SW480 (cell line): ENCODE data around the gene CAPN1.

Source experiments
- DNase-seq: peaks from one replicate; pipeline ENCODE4 v3.0.0-alpha.2; 2016; ENCODE audit warnings: low spot score

CAPN1 gene

DNA sequence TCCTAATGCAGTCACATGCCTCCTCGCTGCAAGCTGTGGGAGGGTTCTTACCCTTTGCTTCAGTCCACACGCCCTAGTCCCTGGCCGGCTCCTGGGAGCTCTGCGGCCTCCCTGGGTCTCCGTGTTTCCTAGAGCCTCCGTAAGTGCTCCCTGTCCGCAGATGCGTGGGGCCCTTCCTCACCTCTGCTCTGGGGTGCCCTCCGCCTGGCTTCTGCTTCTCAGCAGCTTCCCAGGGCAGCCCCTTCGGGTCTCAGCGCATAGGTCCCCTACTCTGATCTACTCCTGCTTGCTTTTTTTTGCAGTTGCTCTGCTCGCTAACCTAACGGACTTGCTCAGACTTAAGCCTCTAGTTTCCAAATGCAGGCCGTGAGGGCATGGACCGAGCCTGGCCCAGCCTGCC is 22.4 kb downstream of the CAPN1 start:
- no peak for DNase-seq

DNA sequence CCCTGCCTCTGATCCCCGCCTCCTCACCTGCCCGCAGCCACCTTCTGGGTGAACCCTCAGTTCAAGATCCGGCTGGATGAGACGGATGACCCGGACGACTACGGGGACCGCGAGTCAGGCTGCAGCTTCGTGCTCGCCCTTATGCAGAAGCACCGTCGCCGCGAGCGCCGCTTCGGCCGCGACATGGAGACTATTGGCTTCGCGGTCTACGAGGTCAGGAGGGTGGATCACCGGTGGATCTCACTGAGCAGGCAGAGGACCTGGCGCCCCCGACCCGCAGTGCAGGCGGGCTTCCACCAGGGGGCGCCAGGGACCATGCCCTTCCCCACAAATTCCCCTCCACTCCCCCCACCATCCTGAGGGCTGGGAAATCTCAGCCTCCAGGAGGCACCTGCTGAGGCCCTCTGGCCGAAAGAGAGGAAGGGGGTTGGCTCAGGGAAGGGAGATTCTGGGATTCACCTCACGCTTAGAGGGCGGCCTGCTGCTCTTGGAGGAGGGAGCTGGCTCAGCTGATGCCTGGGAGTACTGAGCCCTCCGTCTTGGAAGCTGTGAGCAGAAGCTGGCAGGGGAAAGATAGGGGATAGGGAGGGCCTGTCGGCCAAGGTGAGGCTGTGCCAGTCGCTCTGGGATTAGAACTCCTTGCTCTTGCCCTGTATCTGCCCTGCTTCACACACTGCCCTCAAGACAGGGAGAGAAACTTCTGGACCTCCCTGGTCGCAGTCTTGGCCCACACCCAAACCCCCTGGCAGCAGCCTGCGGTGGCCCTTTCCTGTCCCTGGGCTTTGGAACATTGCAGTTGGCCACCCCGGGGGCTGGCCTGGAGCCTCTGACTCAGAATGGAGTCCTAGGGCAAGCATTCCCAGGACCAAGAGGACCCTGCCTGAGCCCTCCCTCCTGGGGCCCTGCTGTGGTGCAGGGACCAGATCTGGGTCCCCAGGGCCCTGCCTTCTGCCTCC is 23.2 kb downstream of the CAPN1 start:
- DNase-seq: no peak

DNA sequence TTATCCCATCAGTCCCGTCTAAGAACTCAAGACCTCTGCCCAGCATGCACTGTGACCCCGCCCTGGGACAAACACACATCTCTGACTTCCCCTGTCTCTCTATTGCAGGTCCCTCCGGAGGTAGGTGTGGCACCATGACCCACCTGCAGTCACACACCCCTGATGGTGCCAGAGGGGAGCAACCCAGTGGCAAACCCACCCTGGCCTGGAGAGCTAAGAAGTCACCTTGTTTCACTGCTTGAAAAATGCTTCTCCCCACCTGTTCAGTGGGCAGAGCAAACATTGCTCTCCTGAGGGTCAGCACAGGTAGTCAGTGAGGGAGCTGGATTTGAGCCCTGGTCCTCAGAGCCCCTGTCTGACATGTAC is 23.9 kb downstream of the CAPN1 start:
- DNase-seq: no peak

GRCh38 chr11:65206441-65206841 is 24.7 kb downstream of the CAPN1 start:
- no peak for DNase-seq

DNA sequence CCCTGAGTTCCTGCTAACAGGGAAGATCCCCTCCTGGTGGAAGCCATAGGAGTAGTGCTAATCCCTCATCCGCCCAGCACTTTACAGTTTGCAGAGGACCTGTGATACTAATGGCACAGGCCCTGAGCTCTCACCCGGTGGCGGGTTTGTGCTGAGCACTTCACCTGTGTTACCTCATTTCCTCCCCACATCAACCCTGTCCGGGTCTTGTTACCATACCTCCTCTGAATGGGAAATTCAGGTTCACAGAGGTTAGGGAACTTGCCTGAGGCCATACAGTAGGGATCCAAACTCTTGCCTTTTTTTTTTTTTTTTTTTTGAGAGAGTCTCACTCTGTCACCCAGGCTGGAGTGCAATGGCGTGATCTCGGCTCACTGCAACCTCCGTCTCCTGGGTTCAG is 25.2 kb downstream of the CAPN1 start:
- no peak for DNase-seq

DNA sequence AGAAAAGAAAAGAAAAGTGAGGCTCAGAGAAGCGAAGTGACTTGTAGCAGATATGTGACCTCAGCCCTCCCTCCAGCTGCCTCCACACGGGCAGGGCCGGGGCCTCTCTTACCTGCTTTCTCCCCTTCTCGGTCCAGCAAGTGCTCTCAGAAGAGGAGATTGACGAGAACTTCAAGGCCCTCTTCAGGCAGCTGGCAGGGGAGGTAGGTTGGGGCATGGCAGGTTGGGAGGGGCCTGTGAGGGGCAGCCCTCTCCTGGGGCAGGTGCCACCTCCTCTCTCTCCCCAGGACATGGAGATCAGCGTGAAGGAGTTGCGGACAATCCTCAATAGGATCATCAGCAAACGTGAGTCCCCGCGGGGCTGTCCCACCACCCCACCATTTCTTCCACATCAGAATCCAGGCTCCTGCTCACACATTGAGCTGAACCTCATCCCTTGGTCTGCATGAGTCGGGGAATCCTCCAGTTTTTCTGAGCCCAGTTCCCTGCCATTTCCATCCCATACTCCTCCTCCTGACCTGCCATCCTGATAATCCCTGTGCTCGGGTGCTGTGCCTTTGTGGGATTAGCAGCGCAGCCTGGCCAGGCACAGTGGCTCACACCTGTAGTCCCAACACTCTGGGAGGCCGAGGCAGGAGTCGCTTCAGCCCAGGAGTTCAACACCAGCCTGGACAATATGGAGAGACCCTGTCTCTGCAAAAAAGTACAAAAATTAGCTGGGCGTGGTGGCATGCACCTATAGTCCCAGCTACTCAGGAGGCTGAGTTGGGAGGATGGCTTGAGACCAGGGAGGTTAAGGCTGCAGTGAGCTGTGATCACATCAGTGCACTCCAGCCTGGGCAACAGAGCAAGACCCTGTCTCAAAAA is 26.4 kb downstream of the CAPN1 start:
- no peak for DNase-seq

DNA sequence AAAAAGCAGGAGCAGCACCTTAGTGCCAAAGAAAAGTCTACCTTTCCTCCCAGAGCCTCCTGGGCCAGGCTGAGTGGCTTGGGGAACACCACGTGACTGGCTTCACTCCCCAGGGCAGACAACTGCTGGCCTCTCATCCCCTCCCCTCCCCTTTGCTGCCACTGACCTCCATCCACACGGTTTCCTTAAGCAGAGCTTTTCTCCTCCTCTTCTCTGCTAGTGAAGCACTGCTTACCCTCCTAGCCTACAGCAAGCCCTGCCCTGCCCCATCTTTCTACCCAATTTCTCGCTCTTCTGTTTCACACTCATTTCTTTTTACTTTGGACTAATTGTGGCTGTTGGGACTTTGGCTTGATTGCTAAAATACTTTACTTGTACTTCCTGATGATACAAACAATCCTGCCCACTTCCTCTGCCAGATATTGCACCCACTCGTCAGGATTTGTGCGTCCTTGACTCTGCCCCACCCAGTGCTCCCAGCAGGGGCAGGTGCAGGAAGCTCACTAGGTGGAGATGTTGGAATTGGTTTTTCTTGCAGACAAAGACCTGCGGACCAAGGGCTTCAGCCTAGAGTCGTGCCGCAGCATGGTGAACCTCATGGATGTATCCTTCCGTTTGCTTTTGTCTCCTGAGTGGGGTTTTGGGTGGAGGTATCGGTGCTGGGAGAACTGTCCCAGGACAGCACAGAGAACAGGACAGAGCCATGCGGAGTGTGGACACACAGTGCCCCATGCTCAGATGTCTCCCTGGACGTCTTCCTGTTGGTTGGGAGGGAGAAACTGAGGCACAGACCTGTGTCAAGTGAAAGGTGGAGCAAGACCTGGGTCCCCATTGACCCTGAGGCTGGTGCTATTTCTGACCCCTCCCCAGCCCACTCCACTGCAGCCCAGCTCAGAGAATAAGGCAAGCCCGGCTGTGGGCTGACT is 27.3 kb downstream of the CAPN1 start:
- peak; percentile 76 for DNase-seq

DNA sequence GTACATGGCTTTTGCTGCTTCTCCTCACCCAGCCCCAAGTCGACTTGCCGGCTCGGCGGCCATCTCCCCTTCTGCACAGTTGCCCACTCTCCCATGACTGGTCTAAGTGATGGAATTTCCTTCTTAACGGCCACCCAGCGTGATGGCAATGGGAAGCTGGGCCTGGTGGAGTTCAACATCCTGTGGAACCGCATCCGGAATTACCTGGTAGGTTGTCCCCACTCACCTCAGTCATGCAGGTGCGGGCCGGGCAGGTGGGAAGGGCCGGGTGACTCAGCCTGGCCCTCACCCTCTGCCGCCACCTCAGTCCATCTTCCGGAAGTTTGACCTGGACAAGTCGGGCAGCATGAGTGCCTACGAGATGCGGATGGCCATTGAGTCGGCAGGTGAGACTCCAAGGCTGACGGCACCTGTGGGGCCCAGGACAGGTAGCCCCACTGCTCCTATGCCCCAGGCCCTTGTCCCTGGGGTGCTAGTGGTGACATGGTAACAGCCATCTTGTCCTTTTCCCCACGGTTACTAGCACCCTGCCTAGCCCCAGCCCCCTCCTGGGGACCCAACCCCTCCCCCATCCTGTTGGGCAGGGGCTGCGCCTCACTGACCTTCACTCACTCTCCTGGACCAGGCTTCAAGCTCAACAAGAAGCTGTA is 28.1 kb downstream of the CAPN1 start:
- DNase-seq: peak; percentile 90

- no peak for DNase-seq
These were observed 28.6 kb downstream of the CAPN1 start for GRCh38 chr11:65210361-65210731.

DNA sequence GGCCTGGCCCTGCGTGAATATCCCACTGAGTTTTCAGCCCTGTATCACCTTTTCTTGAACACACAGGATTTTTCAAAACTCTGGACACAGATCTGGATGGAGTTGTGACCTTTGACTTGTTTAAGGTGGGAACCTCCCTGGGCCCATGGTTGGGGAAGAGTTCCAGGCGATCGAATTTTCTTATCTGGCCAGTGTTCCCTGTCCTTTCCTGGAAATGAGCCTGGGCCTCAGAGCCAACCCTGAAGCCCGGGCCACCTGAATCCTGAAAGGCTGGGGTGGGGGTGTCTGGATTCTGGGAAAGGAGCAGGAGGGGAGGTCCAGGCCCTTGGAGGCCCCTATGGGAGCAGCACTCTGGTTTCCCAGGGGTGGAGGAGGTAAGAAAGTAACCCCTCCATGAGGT is 29.0 kb downstream of the CAPN1 start:
- DNase-seq: no peak

GRCh38 chr11:65211293-65212105 is 29.8 kb downstream of the CAPN1 start:
- DNase-seq: no peak

GRCh38 chr11:65212226-65212801 is 30.6 kb downstream of the CAPN1 start:
- no peak for DNase-seq

- peak; percentile 90 for DNase-seq
These were observed 31.8 kb downstream of the CAPN1 start for GRCh38 chr11:65213322-65214211.

DNA sequence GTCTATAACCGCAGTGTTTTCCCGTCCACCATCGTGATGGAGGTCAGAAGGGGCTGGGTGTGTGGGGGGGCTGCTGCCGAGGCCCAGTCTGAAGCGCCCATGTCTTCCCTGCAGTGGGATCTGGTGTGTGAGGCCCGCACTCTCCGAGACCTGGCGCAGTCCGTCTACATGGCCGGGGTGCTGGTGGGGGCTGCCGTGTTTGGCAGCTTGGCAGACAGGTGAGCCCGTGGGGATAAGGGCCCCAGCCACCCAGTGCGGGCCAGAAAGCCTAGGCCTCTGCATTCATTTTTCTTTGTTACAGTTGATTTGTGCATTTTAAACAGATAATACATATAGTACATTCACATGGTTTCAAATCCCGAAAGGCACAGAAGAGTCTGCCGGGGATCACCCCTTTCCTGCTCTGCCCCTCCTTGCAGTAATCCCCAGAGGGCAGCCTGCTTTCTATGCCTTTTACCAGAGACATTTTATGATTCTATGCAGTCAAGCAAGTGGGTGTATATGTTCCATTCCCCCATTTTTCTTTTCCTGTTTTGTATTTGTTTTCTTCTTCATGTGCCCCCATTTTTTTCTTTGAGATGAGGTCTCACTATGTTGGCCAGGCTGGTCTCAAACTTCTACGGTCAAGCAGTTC is 32.6 kb downstream of the CAPN1 start:
- DNase-seq: no peak

DNA sequence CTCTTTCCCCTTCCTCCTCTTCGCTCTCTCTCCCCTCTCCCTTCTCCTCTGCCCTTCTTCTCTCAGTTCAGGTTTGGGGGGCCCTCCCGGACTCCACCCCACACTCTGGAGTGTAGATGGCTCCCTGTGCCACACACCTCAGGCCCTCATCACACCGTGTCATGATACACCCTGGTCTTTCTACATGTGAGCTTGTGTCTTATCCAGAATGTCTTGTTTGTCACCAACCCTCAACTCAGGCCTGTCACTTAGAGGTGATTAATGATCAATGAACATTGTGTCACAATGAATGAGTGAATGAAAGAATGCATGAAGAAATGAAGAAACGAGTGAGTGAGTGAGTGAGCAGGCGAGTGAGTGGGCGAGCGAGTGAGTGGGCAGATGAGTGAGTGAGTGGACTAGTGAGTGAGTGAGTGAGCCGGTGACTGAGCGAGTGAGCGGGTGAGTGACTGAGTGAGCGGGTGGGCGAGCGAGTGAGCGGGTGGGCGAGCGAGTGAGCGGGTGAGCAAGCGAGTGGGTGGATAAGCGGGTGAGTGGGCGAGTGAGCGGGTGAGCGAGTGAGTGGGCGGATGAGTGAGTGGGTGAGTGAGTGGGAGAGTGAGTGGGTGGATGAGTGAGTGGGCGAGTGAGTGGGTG is 33.8 kb downstream of the CAPN1 start:
- DNase-seq: no peak

DNA sequence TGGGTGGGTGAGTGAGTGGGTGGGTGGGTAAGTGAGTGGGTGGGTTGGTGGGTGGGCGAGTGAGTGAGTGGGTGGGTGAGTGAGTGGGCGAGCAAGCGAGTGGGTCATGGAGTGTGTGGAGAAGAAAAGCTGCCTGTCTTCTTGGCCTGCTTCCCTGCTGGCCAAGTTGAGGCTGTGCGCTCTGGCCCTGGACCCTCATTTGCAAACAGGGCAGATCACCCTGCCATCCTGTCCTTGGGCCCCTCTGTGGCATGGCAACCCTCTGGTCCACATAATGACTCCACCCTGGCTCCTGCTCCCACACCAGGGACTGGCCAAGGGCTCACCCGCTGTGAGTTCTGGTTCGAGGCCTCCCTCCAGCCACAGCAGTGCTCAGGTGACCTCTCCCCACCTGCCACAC is 35.1 kb downstream of the CAPN1 start:
- no peak for DNase-seq

DNA sequence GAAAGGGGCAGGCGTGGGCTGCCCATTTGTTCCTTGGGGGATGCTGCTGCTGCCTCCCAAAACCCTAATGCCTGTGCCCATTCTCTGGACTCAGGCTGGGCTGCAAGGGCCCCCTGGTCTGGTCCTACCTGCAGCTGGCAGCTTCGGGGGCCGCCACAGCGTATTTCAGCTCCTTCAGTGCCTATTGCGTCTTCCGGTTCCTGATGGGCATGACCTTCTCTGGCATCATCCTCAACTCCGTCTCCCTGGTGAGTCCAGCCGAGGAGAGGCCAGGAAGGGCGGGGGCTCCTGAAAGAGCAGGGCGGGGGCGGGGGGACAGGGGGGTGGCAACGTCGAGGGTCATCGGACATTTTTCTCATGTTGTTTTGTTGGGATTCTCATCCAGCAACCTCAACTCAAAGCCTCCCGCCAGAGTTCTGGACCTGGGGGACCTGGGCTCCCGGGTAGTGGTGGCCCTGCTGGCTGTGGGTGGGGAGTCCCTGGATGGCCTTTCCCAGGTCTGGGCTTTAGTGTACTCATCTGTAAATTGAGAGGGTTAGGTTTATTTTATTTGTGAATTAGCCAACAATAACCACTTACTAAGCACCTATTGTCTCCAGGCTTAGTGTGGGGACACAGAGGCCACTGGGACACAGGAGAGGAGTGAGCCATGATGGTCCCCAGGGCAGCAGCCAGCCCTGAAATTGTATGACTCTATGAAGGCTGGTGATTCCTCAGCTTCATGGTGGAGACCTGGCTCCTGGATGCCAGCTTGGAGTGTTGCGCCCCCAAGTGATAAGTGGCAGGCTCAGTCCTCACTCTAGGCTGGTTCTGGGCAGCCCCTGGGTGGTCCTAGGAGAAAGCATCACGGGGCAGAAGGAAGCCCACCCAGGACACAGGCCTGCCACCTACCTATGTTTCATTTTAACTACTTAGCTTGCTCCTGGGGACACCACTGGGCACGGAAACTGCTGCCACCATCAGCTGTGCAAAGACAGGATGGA is 36.0 kb downstream of the CAPN1 start:
- no peak for DNase-seq
